Measurements from ENCODE around the gene LRFN4. TPM values are rescaled to one million over a fixed set of nuclear protein-coding genes. Genes with fewer than 3 reads are reported as not detected.

LRFN4 gene
- total and polyA plus RNA-seq, 2 of the 8 experiments (the other 6 are each of a cell fraction or from before 2014, with no cell fraction given), result 49.8 to 64.3 TPM

DNA sequence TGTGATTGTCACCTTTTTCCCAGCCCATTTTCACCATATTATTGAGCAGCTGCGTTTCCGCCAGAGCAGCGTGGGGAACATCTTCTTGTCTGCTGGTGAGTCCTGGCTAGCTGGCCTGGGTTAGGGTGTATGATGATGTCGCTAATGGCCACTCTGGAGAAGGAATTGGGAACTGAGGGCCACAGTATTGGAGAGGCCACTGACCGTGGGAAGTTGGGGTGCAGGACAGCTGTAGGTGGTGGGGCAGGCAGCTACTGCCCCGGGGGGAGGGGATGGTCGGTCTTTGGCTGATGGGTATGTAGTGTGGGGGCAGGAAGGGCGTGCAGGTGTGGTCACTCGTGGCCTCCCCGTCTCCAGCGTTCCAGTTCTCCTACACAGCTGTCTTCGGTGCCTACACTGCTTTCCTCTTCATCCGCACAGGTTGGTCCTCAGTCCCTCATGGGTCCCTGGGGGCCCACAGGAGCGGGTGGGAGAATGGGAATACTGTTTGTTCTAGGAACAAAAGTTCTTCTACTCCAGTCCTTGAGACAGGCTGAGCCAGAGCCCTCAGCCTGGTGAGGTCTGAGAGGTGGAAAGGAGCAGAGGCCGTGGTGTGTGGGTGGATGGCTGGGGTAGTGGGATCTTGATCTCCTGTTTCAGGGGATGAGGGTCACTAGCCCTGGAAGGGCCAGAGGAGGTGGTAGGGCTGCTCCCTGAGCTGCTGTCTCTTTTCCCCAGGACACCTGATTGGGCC is 11.6 kb upstream of the LRFN4 start (continued):
- TF ChIP-seq, protein P1, sequence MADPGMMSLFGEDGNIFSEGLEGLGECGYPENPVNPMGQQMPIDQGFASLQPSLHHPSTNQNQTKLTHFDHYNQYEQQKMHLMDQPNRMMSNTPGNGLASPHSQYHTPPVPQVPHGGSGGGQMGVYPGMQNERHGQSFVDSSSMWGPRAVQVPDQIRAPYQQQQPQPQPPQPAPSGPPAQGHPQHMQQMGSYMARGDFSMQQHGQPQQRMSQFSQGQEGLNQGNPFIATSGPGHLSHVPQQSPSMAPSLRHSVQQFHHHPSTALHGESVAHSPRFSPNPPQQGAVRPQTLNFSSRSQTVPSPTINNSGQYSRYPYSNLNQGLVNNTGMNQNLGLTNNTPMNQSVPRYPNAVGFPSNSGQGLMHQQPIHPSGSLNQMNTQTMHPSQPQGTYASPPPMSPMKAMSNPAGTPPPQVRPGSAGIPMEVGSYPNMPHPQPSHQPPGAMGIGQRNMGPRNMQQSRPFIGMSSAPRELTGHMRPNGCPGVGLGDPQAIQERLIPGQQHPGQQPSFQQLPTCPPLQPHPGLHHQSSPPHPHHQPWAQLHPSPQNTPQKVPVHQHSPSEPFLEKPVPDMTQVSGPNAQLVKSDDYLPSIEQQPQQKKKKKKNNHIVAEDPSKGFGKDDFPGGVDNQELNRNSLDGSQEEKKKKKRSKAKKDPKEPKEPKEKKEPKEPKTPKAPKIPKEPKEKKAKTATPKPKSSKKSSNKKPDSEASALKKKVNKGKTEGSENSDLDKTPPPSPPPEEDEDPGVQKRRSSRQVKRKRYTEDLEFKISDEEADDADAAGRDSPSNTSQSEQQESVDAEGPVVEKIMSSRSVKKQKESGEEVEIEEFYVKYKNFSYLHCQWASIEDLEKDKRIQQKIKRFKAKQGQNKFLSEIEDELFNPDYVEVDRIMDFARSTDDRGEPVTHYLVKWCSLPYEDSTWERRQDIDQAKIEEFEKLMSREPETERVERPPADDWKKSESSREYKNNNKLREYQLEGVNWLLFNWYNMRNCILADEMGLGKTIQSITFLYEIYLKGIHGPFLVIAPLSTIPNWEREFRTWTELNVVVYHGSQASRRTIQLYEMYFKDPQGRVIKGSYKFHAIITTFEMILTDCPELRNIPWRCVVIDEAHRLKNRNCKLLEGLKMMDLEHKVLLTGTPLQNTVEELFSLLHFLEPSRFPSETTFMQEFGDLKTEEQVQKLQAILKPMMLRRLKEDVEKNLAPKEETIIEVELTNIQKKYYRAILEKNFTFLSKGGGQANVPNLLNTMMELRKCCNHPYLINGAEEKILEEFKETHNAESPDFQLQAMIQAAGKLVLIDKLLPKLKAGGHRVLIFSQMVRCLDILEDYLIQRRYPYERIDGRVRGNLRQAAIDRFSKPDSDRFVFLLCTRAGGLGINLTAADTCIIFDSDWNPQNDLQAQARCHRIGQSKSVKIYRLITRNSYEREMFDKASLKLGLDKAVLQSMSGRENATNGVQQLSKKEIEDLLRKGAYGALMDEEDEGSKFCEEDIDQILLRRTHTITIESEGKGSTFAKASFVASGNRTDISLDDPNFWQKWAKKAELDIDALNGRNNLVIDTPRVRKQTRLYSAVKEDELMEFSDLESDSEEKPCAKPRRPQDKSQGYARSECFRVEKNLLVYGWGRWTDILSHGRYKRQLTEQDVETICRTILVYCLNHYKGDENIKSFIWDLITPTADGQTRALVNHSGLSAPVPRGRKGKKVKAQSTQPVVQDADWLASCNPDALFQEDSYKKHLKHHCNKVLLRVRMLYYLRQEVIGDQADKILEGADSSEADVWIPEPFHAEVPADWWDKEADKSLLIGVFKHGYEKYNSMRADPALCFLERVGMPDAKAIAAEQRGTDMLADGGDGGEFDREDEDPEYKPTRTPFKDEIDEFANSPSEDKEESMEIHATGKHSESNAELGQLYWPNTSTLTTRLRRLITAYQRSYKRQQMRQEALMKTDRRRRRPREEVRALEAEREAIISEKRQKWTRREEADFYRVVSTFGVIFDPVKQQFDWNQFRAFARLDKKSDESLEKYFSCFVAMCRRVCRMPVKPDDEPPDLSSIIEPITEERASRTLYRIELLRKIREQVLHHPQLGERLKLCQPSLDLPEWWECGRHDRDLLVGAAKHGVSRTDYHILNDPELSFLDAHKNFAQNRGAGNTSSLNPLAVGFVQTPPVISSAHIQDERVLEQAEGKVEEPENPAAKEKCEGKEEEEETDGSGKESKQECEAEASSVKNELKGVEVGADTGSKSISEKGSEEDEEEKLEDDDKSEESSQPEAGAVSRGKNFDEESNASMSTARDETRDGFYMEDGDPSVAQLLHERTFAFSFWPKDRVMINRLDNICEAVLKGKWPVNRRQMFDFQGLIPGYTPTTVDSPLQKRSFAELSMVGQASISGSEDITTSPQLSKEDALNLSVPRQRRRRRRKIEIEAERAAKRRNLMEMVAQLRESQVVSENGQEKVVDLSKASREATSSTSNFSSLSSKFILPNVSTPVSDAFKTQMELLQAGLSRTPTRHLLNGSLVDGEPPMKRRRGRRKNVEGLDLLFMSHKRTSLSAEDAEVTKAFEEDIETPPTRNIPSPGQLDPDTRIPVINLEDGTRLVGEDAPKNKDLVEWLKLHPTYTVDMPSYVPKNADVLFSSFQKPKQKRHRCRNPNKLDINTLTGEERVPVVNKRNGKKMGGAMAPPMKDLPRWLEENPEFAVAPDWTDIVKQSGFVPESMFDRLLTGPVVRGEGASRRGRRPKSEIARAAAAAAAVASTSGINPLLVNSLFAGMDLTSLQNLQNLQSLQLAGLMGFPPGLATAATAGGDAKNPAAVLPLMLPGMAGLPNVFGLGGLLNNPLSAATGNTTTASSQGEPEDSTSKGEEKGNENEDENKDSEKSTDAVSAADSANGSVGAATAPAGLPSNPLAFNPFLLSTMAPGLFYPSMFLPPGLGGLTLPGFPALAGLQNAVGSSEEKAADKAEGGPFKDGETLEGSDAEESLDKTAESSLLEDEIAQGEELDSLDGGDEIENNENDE (IDR thresholded peaks at IDR 0.05; ENCODE audit: insufficient replicate concordance, low read length), result no peak
- TF ChIP-seq CTBP2 (IDR thresholded peaks at IDR 0.05; ENCODE audit: borderline replicate concordance, insufficient read depth, insufficient read length, low read length) (no peak), RAD21 (IDR thresholded peaks at IDR 0.05 in 1 of 2, conservative IDR thresholded peaks at IDR 0.05 in 1 of 2; ENCODE audit: low read depth in 2 of 2, low read length in 2 of 2) (no peak), CHD1 (IDR thresholded peaks at IDR 0.05; ENCODE audit: low read depth, low read length) (no peak), SP1 (IDR thresholded peaks at IDR 0.05; ENCODE audit: low read depth, low read length) (no peak), ZNF274 (IDR thresholded peaks at IDR 0.05; ENCODE audit: borderline replicate concordance, extremely low read depth, low read length) (no peak)
- TF ChIP-seq, protein P2, sequence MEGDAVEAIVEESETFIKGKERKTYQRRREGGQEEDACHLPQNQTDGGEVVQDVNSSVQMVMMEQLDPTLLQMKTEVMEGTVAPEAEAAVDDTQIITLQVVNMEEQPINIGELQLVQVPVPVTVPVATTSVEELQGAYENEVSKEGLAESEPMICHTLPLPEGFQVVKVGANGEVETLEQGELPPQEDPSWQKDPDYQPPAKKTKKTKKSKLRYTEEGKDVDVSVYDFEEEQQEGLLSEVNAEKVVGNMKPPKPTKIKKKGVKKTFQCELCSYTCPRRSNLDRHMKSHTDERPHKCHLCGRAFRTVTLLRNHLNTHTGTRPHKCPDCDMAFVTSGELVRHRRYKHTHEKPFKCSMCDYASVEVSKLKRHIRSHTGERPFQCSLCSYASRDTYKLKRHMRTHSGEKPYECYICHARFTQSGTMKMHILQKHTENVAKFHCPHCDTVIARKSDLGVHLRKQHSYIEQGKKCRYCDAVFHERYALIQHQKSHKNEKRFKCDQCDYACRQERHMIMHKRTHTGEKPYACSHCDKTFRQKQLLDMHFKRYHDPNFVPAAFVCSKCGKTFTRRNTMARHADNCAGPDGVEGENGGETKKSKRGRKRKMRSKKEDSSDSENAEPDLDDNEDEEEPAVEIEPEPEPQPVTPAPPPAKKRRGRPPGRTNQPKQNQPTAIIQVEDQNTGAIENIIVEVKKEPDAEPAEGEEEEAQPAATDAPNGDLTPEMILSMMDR (IDR thresholded peaks at IDR 0.05; ENCODE audit: control extremely low read depth in 1 of 3, insufficient read depth in 1 of 3, low read depth in 1 of 3, low read length in 3 of 3), result no peak

Measured in H1 (cell line).